Measurements from ENCODE around the gene SHB.

Gene SHB

GRCh38 chr9:38020151-38021076 lies 48.6 kb downstream of the SHB start:
- no peak for DNase-seq

DNA sequence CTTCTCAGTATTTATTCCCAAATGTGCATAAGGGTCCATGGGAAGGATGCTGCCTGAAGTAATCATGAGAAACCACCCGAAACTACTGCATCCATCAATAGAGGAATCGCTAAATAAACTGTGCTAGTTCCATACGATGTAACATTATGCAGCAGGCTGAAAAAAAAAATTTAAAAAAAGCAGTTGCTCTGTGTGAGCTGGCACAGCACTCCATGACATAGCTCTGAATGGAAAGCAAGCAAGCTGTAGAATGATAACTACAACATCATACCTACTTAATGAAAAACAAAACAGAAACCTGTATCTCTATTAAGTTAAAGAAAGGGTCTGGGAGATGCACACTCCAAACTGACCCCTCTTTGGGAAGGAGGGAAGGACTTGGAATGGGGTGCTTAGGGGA lies 49.3 kb downstream of the SHB start:
- DNase-seq = no peak

DNA sequence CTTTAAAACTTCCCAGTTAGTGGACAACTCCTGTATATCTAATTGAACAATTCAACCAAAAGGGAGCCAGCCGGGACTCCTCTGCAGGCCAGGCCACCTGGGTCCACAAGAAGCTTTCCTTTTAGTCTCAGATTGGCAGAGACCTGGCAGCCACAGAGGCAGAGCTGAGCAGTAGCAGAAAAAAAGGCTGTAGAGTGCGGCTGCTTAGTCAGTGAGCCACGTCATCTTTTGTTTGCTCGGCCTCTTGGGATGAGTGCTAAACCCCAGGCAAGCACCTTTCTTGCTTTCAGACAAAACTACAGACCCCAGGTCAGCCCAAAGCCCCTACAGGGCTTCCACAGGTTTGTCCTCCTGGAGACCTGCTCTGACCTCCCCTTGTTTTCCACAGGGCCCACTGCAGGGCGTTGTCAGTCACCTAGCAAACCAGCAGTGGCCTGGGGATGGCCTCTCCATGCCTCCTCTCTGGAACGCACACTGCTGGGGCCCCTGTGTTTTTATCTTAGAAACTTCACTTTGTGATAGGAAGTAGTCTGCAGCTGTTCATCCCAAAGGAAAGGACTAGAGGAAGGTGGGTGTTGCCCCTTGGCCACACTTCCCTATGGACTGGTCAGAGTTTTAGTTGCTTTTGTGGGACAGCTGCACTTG lies 49.9 kb downstream of the SHB start:
- DNase-seq = no peak

DNA sequence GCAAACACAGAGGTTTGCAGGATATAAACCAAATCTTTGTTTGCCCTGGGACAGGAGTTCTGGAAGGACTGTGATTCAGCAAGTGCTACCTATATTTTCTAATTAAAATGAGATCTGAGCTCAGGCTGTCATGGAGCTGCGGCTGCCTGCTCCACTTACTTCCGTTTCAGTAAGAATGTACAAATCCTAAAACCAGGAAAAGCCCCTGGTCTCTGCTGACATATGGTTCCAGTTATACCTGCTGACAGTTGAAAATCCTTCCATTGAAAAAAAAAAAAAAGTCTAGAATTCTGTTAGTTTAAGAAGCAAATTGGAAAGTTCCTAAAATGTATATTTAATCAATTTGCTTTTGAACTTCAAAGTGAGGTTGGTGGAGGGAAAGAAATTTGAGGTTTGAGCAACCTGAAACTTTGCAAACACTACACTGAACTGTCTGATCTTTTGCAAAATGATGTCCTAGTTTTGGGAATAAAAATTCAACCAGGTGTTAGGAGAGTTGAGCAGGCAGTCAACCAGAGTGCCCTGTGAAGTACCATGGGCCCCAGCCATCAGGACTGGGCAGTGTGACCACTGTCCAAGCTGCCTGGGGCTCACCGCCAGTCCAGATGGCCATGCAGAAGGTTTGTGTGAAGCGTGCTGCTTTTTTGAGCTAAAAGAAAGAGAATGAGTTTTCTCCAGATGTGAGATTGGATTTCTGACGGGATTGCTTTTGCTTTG lies 50.6 kb downstream of the SHB start:
- DNase-seq = no peak

DNA sequence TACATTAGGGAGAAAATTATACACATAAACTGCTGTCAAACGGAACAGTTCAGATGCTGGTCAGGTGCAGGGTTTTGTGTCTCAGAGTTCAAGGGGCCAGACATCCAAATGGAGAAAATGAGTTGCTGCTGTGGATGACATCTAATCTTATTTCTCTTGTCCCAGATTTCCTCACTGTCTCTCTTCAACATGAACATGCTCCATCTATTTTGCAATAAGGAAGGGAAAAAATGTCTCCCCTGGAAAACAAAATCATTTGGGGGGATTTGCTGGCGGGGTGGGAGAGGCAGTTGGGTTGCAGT lies 51.2 kb downstream of the SHB start:
- no peak for DNase-seq

GRCh38 chr9:38017149-38017884 lies 51.7 kb downstream of the SHB start:
- no peak for DNase-seq

DNA sequence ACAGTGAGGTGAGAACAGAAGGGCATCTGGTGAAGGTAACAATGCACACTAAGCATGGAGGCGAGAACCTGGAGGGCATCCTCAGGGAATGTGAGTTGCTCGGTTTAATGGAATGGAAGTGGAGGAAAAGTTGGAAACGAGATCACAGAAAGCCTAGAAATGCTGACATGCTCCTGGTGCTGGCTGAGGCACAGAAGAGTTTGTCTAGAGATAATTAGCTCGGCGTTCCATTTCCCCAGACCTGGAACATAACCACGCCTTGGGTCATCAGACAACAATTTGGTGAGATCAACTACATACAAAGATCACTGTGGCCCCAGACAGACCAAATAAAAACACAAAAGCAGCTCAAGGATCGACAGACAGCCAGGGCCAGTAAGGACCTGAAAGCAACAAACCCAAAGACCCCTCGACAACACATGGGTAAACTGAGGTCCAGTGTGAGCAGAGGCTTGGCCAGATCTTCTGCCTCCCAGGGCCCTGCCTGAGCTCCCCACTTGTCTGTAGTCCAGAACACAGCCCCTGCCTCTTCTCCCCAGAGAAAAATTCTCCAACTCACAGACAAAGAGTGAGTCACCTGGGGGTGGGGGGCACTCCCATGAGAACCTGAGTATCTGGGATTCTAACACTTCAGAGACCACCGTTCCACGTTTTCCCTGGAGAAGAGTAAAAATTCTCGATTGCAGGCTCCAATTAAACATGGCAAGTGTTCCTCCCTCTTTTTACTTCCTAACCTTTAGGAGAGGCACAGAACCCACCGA lies 52.5 kb downstream of the SHB start:
- DNase-seq = no peak

DNA sequence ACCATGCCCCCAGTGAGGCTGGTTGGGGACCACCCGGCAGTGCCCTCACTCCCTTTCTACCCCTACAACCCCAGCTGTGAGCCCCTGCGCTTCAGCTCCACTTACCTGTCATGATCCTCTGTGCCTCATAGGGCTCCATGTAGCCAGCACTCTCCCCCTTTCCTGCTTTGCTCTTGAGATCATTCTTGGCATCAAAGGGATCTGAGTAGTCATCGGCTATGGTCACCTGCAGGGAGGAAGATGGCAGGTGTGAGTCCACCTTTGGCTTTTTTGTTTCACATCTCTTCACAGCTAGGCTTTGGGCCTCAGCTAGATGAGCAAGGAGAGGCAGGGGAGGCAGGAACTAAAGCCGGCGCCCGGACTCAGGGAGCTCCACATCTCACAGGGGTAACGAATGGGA lies 53.1 kb downstream of the SHB start:
- no peak for DNase-seq

DNA sequence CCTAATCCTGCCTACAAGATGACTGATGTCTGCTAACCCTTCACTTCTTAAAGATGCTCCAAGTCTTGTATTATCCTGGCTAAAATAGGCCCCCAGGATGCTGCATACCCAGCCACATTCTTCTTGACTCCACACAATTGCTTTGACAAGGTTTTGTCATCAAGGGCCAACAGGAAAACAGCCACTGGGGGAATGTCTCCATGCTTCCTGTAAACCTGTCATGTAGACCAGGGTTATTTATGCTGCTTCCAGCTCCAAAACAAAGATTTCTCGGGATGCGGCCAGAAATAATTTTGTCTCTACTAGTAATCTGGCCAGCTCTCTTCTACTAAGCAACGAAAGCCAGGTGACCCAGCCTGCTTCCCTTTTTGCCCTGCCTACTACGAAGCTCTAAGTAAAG lies 53.8 kb downstream of the SHB start:
- no peak for DNase-seq

DNA sequence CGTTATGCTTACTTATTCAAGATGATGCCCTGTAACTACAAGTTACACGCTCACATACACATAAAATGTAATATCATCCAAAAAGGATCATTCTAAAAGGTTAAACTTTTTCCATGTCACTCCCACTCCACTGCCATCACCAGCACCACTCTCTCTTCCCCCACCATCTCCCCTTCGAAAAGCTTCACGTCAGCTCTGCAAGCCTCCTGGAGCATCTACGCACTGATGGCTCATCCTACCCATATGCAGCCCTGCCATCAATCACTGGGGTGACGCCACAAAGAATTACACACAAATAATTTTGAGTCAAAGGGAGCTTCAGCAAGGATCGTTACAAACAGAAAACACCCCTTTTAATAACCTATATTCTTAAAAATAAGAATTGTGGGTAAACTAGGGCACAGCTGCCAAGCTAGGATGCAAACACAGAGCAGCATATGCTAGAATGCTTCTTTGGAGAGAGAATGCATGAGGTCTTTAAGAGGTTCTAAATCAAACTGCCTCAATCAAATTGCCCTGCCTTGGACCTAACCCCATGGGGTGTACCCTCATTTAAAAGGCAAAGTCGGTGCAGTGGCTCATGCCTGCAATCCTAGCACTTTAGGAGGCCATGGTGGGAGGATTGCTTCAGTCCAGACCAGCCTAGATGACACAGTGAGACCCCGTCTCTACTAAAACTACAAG lies 56.1 kb downstream of the SHB start:
- no peak for DNase-seq

- no peak for DNase-seq
Measured at GRCh38 chr9:38011991-38012390, 57.0 kb downstream of the SHB start.

- DNase-seq = no peak
Measured at GRCh38 chr9:38010918-38011704, 57.9 kb downstream of the SHB start.

DNA sequence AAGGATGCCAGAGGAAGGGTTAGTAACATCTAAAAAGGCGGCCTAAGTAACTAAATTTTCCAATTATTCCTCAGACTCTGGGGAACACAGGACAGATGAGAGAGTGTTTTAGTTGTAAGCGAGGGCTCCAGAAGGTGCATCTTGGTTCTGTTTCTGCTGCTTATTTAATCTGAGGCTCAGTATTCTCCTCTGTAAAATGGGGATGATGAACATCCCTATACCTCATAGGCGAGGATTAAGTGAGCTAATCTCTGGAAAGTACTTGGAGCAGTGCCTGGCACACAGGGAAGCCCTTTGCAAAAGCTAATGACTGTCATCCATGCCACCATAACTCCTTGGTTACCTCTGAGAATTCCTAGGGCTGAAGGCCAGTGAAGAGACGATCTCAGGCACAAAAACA lies 59.0 kb downstream of the SHB start:
- DNase-seq = no peak

- no peak for DNase-seq
Measured at GRCh38 chr9:38009035-38009501, 60.0 kb downstream of the SHB start.

GRCh38 chr9:38008168-38009034 lies 60.6 kb downstream of the SHB start:
- peak; percentile 64 for DNase-seq

DNA sequence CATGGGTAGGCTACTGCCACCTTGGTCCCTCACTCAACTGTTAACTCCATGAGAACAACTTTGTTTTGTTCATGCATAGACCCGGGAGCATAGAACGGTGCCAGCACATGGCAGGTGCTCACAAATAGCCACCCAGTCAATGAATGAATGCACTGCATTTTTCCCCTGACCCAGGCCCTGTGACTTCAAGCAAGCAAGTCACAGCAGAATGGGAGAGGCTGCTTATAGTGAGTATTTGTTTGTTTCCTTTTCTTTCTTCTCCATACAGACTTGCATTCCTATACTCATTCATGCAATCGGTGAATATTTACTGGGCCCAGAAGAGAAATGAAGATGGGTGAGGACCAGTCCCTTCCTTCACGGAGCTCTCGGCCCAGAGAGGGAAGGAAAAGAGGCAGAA lies 62.0 kb downstream of the SHB start:
- no peak for DNase-seq

DNA sequence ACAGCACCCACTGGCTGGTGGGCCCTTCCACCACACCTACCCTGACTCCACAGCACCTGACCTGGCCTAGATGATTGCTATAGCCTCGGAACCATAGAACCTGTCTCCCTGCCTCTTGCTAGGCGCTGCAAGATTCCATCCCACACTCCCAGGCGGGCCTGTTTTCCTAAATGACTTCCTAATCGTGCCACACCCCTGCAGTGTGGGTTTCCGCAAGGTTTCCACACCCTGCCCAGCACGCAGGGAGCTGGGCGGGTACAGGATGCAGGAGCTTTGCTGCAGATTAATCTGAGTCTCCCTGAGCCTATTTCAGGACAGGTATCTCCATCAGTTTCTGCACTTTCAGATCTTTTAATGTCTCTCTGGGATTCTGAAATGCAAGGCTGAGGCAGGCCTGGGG lies 62.9 kb downstream of the SHB start:
- DNase-seq = no peak

DNA sequence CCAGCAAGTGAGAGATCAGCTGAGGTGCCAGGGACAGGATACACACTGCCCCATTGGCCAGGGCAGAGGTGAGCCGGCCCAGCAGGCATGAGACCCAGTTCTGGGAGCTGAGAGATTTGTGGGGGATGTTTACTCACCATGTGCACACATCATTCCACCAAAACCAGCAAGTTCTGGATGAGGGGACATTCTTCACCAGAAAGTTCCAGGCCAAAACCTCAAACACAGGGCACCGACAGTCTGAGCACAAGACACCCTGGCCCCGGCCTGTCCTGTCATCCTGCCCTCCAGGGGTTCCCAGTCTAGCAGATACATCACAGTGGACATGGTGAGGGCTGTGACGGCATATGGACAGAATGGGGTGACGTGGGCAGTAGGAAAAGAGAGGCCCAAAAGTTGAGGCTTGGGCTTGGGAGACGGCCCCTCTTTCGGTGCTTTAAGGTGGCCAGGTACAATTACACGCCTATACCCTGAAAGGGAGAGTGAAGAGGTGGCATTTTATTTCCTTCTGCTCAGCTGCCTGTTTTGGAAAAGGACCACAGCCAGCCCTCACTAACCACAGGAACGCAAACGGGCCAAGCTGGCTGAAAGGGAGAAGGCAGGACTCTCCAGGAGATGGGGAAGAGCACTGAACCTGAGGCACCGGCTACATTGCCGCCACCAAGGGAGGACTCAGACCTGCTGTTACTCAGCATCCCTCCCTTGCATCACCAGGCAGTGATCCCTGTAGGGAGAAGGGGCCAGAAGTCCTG lies 64.0 kb downstream of the SHB start:
- DNase-seq = no peak

Data from activated CD4-positive, alpha-beta T cell treated with anti-CD3 and anti-CD28 coated beads, Interleukin-2, Interleukin-6, amounts not matched to agents 100 ng/mL and 50 ng/mL, durations not matched to agents 16 hours and 8 hours (primary cell).